PC-3 (cell line): ENCODE results near the gene GPRC5C.

Experiments used
- EZH2 ChIP-seq: fragments of 300-600 bp; sonication (generic); IDR thresholded peaks from one replicate; pipeline ENCODE4 v1.6.1; 2017; ENCODE audit warnings: antibody characterized with exemption, mild to moderate bottlenecking, low read length; ENCODE audit not compliant: unreplicated experiment
- EZH2phosphoT487 ChIP-seq: fragments of 300-600 bp; sonication (generic); IDR thresholded peaks from 2 replicates; pipeline ENCODE4 v1.6.1; 2018; ENCODE audit warnings: mild to moderate bottlenecking, antibody characterized with exemption, low read length, borderline replicate concordance
- TF ChIP-seq, protein P1 (sequence below): fragments of 300-600 bp; sonication (generic); conservative IDR thresholded peaks from 2 replicates; pipeline ENCODE4 v1.5.1; 2017; ENCODE audit warnings: antibody characterized with exemption, low read depth, mild to moderate bottlenecking, low read length

DNA sequence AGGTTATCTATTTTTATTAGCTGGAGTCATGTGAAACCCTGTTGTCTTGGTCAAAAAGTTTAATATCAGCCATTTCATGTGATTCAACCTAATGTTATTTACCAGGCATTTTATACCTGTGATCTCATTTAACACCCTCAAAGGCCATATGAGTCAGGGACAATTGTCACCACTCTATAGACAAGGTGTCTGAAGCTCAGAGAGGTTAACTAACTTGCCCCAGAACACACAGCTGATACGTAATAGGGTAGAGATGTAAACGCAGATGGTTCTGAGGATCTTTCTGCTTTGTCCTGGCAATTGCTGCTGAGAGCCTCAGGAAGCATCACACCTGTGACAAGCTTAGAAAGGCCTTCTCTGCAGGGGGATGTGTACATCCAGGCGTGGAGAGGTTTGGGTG is 39.5 kb downstream of the GPRC5C start:
- TF ChIP-seq, protein P1, sequence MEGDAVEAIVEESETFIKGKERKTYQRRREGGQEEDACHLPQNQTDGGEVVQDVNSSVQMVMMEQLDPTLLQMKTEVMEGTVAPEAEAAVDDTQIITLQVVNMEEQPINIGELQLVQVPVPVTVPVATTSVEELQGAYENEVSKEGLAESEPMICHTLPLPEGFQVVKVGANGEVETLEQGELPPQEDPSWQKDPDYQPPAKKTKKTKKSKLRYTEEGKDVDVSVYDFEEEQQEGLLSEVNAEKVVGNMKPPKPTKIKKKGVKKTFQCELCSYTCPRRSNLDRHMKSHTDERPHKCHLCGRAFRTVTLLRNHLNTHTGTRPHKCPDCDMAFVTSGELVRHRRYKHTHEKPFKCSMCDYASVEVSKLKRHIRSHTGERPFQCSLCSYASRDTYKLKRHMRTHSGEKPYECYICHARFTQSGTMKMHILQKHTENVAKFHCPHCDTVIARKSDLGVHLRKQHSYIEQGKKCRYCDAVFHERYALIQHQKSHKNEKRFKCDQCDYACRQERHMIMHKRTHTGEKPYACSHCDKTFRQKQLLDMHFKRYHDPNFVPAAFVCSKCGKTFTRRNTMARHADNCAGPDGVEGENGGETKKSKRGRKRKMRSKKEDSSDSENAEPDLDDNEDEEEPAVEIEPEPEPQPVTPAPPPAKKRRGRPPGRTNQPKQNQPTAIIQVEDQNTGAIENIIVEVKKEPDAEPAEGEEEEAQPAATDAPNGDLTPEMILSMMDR: no peak
- TF ChIP-seq EZH2phosphoT487 (no peak), EZH2 (no peak)
